Nephron (organoid): Measurements from ENCODE around the gene GLMP.
A peak's percentile ranks its signal among the peaks of the same experiment; 100 is the strongest.

Experiments
- H3K27ac Mint-ChIP-seq, 3 experiments: 2 replicates each; pipeline ENCODE4 v1.8.0; 2020; ENCODE audit warnings: mixed read lengths in 3 of 3, mild to moderate bottlenecking in 2 of 3, moderate library complexity in 1 of 3
- H3K27me3 Mint-ChIP-seq: 2 replicates; pipeline ENCODE4 v1.8.0; 2021; ENCODE audit warnings: low read depth, mild to moderate bottlenecking, moderate library complexity, mixed read lengths
- H3K36me3 Mint-ChIP-seq: 2 replicates; pipeline ENCODE4 v1.8.0; 2020; ENCODE audit warnings: low read depth, mixed read lengths
- H3K4me1 Mint-ChIP-seq: 2 replicates; pipeline ENCODE4 v1.8.0; 2020; ENCODE audit warnings: mixed read lengths
- H3K4me3 Mint-ChIP-seq, 3 experiments: 2 replicates each; pipeline ENCODE4 v1.8.0; 2020; ENCODE audit warnings: mild to moderate bottlenecking in 3 of 3, mixed read lengths in 3 of 3, moderate library complexity in 2 of 3
- H3K9me3 Mint-ChIP-seq: 2 replicates; pipeline ENCODE4 v1.8.0; 2020; ENCODE audit warnings: mixed read lengths
- CTCF ChIP-seq, 3 experiments: fragments of 200-600 bp; sonication (generic); IDR thresholded peaks; one replicate each; pipeline ENCODE4 v1.5.0; 2021; ENCODE audit warnings: antibody characterized with exemption in 3 of 3; ENCODE audit not compliant: unreplicated experiment in 3 of 3

GLMP gene

GRCh38 chr1:156310962-156311361 lies 15.5 kb upstream of the GLMP start:
- TF ChIP-seq CTCF (IDR thresholded peaks at IDR 0.05; ENCODE audit: unreplicated experiment in 3 of 3) = no peak
- no peaks in the 10 kb centered on the region for H3K9me3 Mint-ChIP-seq
- no peak overlapping the region for H3K4me3 Mint-ChIP-seq
- H3K4me1 Mint-ChIP-seq = no peaks in the 10 kb centered on the region
- no peaks in the 10 kb centered on the region for H3K27me3 Mint-ChIP-seq
- peaks cover 72% of the 10 kb centered on the region for H3K36me3 Mint-ChIP-seq
- H3K27ac Mint-ChIP-seq = no peak overlapping the region

GRCh38 chr1:156308078-156308477 lies 12.6 kb upstream of the GLMP start:
- H3K4me3 Mint-ChIP-seq = no peak overlapping the region

GRCh38 chr1:156305215-156305614 lies 9.7 kb upstream of the GLMP start:
- H3K27ac Mint-ChIP-seq = no peak overlapping the region
- no peaks in the 10 kb centered on the region for H3K4me1 Mint-ChIP-seq
- H3K4me3 Mint-ChIP-seq = no peak overlapping the region
- no peaks in the 10 kb centered on the region for H3K27me3 Mint-ChIP-seq
- peaks cover 26% of the 10 kb centered on the region for H3K36me3 Mint-ChIP-seq
- no peak for TF ChIP-seq CTCF (IDR thresholded peaks at IDR 0.05; ENCODE audit: unreplicated experiment in 3 of 3)
- H3K9me3 Mint-ChIP-seq = no peaks in the 10 kb centered on the region

More at GRCh38 chr1:156308078-156308477, 12.6 kb upstream of the GLMP start:
- Mint-ChIP-seq H3K9me3 (no peaks in the 10 kb centered on the region), H3K36me3 (peaks cover 49% of the 10 kb centered on the region), H3K27me3 (no peaks in the 10 kb centered on the region), H3K4me1 (no peaks in the 10 kb centered on the region), H3K27ac (no peak overlapping the region)
- TF ChIP-seq CTCF (IDR thresholded peaks at IDR 0.05; ENCODE audit: unreplicated experiment in 3 of 3) = no peak

GRCh38 chr1:156303241-156303640 lies 7.8 kb upstream of the GLMP start:
- Mint-ChIP-seq H3K27ac (no peak overlapping the region), H3K36me3 (peaks cover 16% of the 10 kb centered on the region), H3K27me3 (no peaks in the 10 kb centered on the region), H3K9me3 (no peaks in the 10 kb centered on the region), H3K4me3 (no peak overlapping the region), H3K4me1 (no peaks in the 10 kb centered on the region)
- TF ChIP-seq CTCF (IDR thresholded peaks at IDR 0.05; ENCODE audit: unreplicated experiment in 3 of 3) = no peak

GRCh38 chr1:156298852-156299357 lies 3.4 kb upstream of the GLMP start, which contains the start of gene VHLL:
Gene VHLL, minus strand, starts transcription at chr1:156299307. Its CDS starts 118 bp downstream, at chr1:156299189.
- Mint-ChIP-seq H3K27me3 (no peaks in the 10 kb centered on the region), H3K27ac (no peak within 1 kb of the TSS), H3K9me3 (no peaks in the 10 kb centered on the region), H3K4me3 (no peak within 1 kb of the TSS), H3K36me3 (no peaks in the 10 kb centered on the region), H3K4me1 (peaks cover 13% of the 10 kb centered on the region)
- TF ChIP-seq CTCF (IDR thresholded peaks at IDR 0.05; ENCODE audit: unreplicated experiment in 3 of 3) = no peak

- Mint-ChIP-seq H3K27me3 (no peaks in the 10 kb centered on the region), H3K9me3 (no peaks in the 10 kb centered on the region), H3K36me3 (peaks cover 6% of the 10 kb centered on the region), H3K4me1 (peaks cover 19% of the 10 kb centered on the region), H3K27ac (no peak overlapping the region), H3K4me3 (peak overlapping the region; percentile 38 to 92 (median 51))
- TF ChIP-seq CTCF (IDR thresholded peaks at IDR 0.05; ENCODE audit: unreplicated experiment in 3 of 3) = no peak
These were observed 1.6 kb downstream of the GLMP start for GRCh38 chr1:156293895-156294294.
